Measurements from ENCODE around the gene DOK5. TPM values are rescaled to one million over a fixed set of nuclear protein-coding genes. Genes with fewer than 3 reads are reported as not detected.

Gene DOK5
- total and polyA plus RNA-seq, 12 donors, result 0.51 to 21.1 (median 9.1) TPM

DNA sequence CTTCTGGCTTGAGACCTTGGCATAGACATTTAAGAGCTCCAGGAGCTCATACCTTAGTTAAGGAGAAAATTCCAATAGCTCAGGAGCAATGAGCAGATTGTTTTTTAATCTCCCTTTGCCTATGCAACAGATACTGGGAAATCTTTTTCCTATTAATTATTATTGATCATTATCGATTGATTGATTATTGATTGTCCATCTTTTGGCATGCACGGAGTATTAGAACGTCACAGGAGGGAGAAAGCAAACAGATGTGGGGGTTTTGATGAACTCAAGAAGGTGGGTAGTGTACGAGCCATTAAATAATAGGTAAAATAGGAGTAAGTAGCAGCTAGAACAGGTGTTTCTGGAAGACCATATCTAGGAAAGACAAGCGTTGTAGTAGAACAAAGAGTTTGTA, 205.0 kb downstream of the DOK5 start:
- TF ChIP-seq, protein P1, sequence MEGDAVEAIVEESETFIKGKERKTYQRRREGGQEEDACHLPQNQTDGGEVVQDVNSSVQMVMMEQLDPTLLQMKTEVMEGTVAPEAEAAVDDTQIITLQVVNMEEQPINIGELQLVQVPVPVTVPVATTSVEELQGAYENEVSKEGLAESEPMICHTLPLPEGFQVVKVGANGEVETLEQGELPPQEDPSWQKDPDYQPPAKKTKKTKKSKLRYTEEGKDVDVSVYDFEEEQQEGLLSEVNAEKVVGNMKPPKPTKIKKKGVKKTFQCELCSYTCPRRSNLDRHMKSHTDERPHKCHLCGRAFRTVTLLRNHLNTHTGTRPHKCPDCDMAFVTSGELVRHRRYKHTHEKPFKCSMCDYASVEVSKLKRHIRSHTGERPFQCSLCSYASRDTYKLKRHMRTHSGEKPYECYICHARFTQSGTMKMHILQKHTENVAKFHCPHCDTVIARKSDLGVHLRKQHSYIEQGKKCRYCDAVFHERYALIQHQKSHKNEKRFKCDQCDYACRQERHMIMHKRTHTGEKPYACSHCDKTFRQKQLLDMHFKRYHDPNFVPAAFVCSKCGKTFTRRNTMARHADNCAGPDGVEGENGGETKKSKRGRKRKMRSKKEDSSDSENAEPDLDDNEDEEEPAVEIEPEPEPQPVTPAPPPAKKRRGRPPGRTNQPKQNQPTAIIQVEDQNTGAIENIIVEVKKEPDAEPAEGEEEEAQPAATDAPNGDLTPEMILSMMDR (IDR thresholded peaks at IDR 0.05), result no peak
- ATAC-seq (no peak), DNase-seq (no peak)
- Histone ChIP-seq H3K36me3 (no peaks in the 10 kb centered on the region), H3K4me1 (peaks cover 0 to 7% (median 0%) of the 10 kb centered on the region in 9 donors), H3K27ac (no peak overlapping the region), H3K9me3 (no peaks in the 10 kb centered on the region), H3K4me3 (no peak overlapping the region), H3K27me3 (peaks cover 5 to 46% (median 35%) of the 10 kb centered on the region in 7 donors)
- 40 to 47% methylated on average over 5 of the region's 5 CpGs for WGBS, 2 donors
- intact Hi-C loops (cut with DNase I), result loop anchor here in 4 of 10 donors (5.0 to 10.0 kb wide), 5 partner anchors 724 to 1664 kb away; no protein-coding TSS in a partner anchor

DNA sequence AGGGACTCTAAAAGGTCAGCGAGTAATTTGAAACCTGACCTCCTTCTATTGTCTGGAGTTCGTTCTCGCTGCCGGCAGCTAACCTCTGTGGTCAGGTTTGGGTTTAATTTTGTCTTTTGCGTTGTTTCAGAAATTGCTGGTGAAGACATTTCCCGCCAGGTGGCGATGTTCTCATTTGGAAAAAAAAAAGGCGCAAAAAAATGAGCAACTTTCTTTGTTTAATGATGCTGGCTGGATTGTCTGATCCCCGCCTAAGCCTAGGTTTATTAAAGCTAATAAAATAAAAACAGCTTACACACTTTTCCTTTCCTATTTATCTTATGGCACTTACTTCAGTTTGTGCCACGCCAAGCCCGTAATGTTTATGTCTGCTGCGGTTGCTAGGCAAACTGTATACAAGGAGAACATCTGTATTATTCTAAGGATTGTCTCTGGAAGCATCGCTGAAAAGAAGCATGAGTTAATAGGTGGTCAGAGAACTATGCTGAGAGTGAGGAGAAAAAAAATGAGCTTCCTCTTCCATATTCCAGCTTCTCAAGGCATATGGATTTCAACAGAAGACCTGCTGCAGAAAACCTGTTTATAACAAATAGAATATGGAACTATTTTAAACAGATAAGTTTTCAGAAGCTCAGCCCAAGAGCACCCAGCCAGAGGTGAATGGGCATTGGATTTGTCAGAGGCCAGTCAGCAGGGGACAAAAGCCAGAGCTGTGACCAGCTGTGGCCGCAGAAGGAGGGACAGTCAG, 205.7 kb downstream of the DOK5 start:
- H3K4me1 ChIP-seq, result peaks cover 0 to 7% (median 0%) of the 10 kb centered on the region in 9 donors
- intact Hi-C loops (cut with DNase I), result loop anchor here in 4 of 10 donors (5.0 to 10.0 kb wide), 5 partner anchors 724 to 1664 kb away; no protein-coding TSS in a partner anchor
- whole genome bisulfite sequencing, 2 donors, result 16 to 17% methylated on average over 14 of the region's 14 CpGs
- no peaks in the 10 kb centered on the region for H3K36me3 ChIP-seq
- H3K9me3 ChIP-seq, result no peaks in the 10 kb centered on the region
- no peak overlapping the region for H3K4me3 ChIP-seq
- TF ChIP-seq, protein P1 (IDR thresholded peaks at IDR 0.05), result peak; percentile 41 to 75 (median 60)
- ATAC-seq (no peak), DNase-seq (no peak)
- peaks cover 5 to 47% (median 35%) of the 10 kb centered on the region in 7 donors for H3K27me3 ChIP-seq
- H3K27ac ChIP-seq, result no peak overlapping the region

DNA sequence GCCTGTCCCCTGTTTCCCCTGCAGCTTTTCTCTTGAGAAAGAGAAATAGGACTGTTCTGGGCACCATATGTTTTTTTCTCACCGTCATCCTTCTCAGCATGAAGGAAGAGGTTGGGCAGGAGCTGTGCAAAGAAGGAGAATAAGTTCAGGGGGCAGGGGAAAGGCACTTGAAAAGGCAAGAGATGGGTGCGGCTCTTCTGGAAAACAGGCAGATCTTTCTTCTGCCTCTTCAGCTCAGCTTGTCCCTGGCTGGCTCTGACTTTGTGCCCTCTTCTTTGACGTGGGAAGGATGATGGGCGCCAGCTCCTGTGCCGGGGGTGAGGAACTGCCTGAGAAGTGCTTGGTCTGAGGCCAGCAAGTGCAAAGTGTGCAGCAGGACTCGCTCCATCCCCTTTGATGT, 206.5 kb downstream of the DOK5 start:
- Histone ChIP-seq H3K27me3 (peaks cover 5 to 45% (median 35%) of the 10 kb centered on the region in 7 donors), H3K4me3 (no peak overlapping the region), H3K27ac (no peak overlapping the region), H3K4me1 (peaks cover 0 to 7% (median 0%) of the 10 kb centered on the region in 9 donors), H3K9me3 (no peaks in the 10 kb centered on the region), H3K36me3 (no peaks in the 10 kb centered on the region)
- 35 to 38% methylated on average over 6 of the region's 6 CpGs for WGBS, 2 donors
- intact Hi-C loops (cut with DNase I), result loop anchor here in 4 of 10 donors (5.0 to 10.0 kb wide), 5 partner anchors 723 to 1663 kb away; no protein-coding TSS in a partner anchor
- DNase-seq (no peak), ATAC-seq (no peak)
- TF ChIP-seq, protein P1 (IDR thresholded peaks at IDR 0.05), result no peak

DNA sequence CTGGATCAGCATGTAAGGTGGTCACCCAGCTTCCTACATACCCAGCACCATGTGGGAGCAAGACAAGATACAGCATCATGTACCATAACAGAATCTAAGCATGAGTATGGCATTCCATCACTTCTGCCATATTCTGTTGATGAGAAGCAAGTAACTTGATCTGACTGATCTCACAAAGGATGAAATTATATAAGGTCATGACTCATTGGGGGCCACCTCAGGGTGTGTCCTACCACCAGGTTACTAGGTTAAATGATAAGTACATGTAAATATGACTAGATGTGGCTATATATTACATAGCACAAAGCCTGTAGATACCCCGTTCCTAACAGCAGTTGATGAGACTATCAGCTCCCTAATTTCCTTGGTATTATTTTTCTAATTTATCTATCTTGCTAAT, 213.1 kb downstream of the DOK5 start:
- no peak for DNase-seq
- Histone ChIP-seq H3K9me3 (no peaks in the 10 kb centered on the region), H3K27ac (no peak overlapping the region), H3K4me1 (no peaks in the 10 kb centered on the region), H3K4me3 (no peak overlapping the region), H3K27me3 (peaks cover 0 to 19% (median 14%) of the 10 kb centered on the region in 7 donors), H3K36me3 (no peaks in the 10 kb centered on the region)
- intact Hi-C loops (cut with DNase I), result loop anchor here in 2 of 10 donors (10.0 kb wide), 3 partner anchors 716 to 1656 kb away; no protein-coding TSS in a partner anchor
- 77 to 90% methylated on average over 1 of the region's 1 CpG for WGBS, 2 donors
- TF ChIP-seq, protein P1 (IDR thresholded peaks at IDR 0.05), result no peak
- ATAC-seq, result no peak
